HG02763 (cell line): ENCODE results near the gene KLHL36.
A peak's percentile ranks its signal among the peaks of the same experiment; 100 is the strongest.
"Not testable (repeated sequence)": the region's sequence is repeated elsewhere in the genome, so short reads cannot be mapped to it uniquely, and the experiment has no call there.

Experiments
- ATAC-seq: cut with Tn5 transposase; IDR thresholded peaks from one replicate; pipeline ENCODE4 v1.9.1; 2021; ENCODE audit warnings: mild to moderate bottlenecking, moderate library complexity; ENCODE audit not compliant: unreplicated experiment

KLHL36 gene

GRCh38 chr16:84614968-84615813, 33.1 kb upstream of the KLHL36 start:
- ATAC-seq: no peak

GRCh38 chr16:84616515-84616914, 31.8 kb upstream of the KLHL36 start:
- no peak for ATAC-seq

- peak; percentile 39 for ATAC-seq
These were observed 31.1 kb upstream of the KLHL36 start for GRCh38 chr16:84617041-84617790.

- ATAC-seq: peak; percentile 81
These were observed 30.3 kb upstream of the KLHL36 start, which contains the start of gene COTL1 for GRCh38 chr16:84617791-84618580. TSS of gene COTL1 (minus strand) at chr16:84618078. CDS start at chr16:84617914, 164 bp downstream.

GRCh38 chr16:84618581-84619460, 29.5 kb upstream of the KLHL36 start:
- ATAC-seq: no peak

- not testable (repeated sequence) for ATAC-seq
These were observed 27.4 kb upstream of the KLHL36 start for GRCh38 chr16:84620913-84621312.

- ATAC-seq: no peak
These were observed 22.8 kb upstream of the KLHL36 start for GRCh38 chr16:84625556-84625955.

- no peak for ATAC-seq
These were observed 20.0 kb upstream of the KLHL36 start for GRCh38 chr16:84628226-84628731.

- ATAC-seq: no peak
These were observed 18.7 kb upstream of the KLHL36 start for GRCh38 chr16:84629580-84629979.

- ATAC-seq: no peak
These were observed 18.3 kb upstream of the KLHL36 start for GRCh38 chr16:84630009-84630408.

GRCh38 chr16:84630446-84631152, 17.7 kb upstream of the KLHL36 start:
- ATAC-seq: no peak

- no peak for ATAC-seq
These were observed 17.2 kb upstream of the KLHL36 start for GRCh38 chr16:84631153-84631466.

GRCh38 chr16:84631886-84632285, 16.4 kb upstream of the KLHL36 start:
- ATAC-seq: no peak

- not testable (repeated sequence) for ATAC-seq
These were observed 15.4 kb upstream of the KLHL36 start for GRCh38 chr16:84632862-84633261.

- ATAC-seq: no peak
These were observed 14.7 kb upstream of the KLHL36 start for GRCh38 chr16:84633622-84634021.

GRCh38 chr16:84635702-84636101, 12.6 kb upstream of the KLHL36 start:
- no peak for ATAC-seq

GRCh38 chr16:84637709-84638108, 10.6 kb upstream of the KLHL36 start:
- ATAC-seq: no peak

- ATAC-seq: no peak
These were observed 10.0 kb upstream of the KLHL36 start for GRCh38 chr16:84638231-84638806.

GRCh38 chr16:84640145-84640544, 8.2 kb upstream of the KLHL36 start:
- no peak for ATAC-seq
